NCI-H2227 (cell line): ENCODE measurements around the gene AURKB.
A peak's percentile ranks its signal among the peaks of the same experiment; 100 is the strongest.
"Not testable (repeated sequence)": the region's sequence is repeated elsewhere in the genome, so short reads cannot be mapped to it uniquely, and the experiment has no call there.

ENCODE experiments used
- DNase-seq: peaks from one replicate; lab custom pipeline; 2025; ENCODE audit not compliant: unreplicated experiment; lab: John Stamatoyannopoulos, UW

Gene AURKB

GRCh38 chr17:8225813-8226535 lies 15.6 kb upstream of the AURKB start:
- peak; percentile 77 for DNase-seq

- DNase-seq, result no peak
Observed at GRCh38 chr17:8224891-8225812, 14.8 kb upstream of the AURKB start.

GRCh38 chr17:8223356-8224126 lies 13.2 kb upstream of the AURKB start:
- peak; percentile 48 for DNase-seq

GRCh38 chr17:8222630-8223355 lies 12.4 kb upstream of the AURKB start:
- peak; percentile 85 for DNase-seq

- peak; percentile 77 for DNase-seq
Observed at GRCh38 chr17:8222380-8222629, 11.9 kb upstream of the AURKB start.

- DNase-seq, result peak; percentile 85
Observed at GRCh38 chr17:8221663-8222379, 11.4 kb upstream of the AURKB start.

GRCh38 chr17:8220783-8221662 lies 10.6 kb upstream of the AURKB start:
- DNase-seq, result peak; percentile 90

GRCh38 chr17:8214000-8214399 lies 3.6 kb upstream of the AURKB start:
- not testable (repeated sequence) for DNase-seq

- DNase-seq, result no peak
Observed at GRCh38 chr17:8212312-8213180, 2.2 kb upstream of the AURKB start.

- no peak for DNase-seq
Observed at GRCh38 chr17:8210761-8211458, 535 bp upstream of the AURKB start.

- no peak for DNase-seq
Observed at GRCh38 chr17:8206536-8206935, 3.8 kb downstream of the AURKB start.

- DNase-seq, result no peak
Observed at GRCh38 chr17:8204761-8205555, 5.4 kb downstream of the AURKB start.

- DNase-seq, result peak; percentile 91
Observed at GRCh38 chr17:8192070-8192815, 18.1 kb downstream of the AURKB start.

- no peak for DNase-seq
Observed at GRCh38 chr17:8190506-8190905, 19.9 kb downstream of the AURKB start.

GRCh38 chr17:8189711-8190477 lies 20.5 kb downstream of the AURKB start, which contains the start of gene BORCS6:
Gene BORCS6 (minus strand): TSS chr17:8190180. CDS start chr17:8190140, 40 bp downstream.
- DNase-seq, result peak; percentile 91
